Uterus (tissue), 2 donors: ENCODE data around the gene CCNA2.

ENCODE experiments used
- POLR2A ChIP-seq, 2 donors: fragments of 450-650 bp; IDR thresholded peaks; one replicate each; pipeline ENCODE4 v1.6.1; 2016; ENCODE audit warnings: antibody characterized with exemption in 2 of 2, mild to moderate bottlenecking in 1 of 2, moderate library complexity in 1 of 2
- TF ChIP-seq, protein P1 (sequence below), 4 experiments: fragments of 200-600 bp in 2 of 4; fragments of 450-650 bp in 2 of 4; sonication (generic) in 2 of 4; IDR thresholded peaks; one replicate each; pipeline ENCODE4 v1.5.1; 2016 to 2019; ENCODE audit warnings: antibody characterized with exemption in 4 of 4, mild to moderate bottlenecking in 2 of 4, moderate library complexity in 1 of 4

DNA sequence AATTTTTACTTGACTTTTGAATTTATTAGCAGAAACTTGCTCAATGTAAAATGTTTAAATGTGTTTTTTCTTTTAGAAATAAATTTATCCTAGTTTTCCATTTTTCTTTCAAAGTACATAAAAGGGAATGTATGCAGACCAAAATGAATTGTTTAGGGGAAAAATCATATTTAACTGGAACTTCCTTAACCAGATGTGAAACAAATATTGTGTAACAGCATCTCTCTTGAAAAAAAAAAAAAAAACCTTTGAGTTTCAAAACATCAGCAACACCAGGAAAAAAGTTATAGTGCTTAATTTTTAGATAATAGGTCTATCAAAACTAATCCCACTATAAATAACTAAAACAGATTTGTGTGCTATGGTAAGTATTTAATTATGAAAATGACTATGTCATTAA lies 14.5 kb upstream of the CCNA2 start:
- TF ChIP-seq, protein P1, sequence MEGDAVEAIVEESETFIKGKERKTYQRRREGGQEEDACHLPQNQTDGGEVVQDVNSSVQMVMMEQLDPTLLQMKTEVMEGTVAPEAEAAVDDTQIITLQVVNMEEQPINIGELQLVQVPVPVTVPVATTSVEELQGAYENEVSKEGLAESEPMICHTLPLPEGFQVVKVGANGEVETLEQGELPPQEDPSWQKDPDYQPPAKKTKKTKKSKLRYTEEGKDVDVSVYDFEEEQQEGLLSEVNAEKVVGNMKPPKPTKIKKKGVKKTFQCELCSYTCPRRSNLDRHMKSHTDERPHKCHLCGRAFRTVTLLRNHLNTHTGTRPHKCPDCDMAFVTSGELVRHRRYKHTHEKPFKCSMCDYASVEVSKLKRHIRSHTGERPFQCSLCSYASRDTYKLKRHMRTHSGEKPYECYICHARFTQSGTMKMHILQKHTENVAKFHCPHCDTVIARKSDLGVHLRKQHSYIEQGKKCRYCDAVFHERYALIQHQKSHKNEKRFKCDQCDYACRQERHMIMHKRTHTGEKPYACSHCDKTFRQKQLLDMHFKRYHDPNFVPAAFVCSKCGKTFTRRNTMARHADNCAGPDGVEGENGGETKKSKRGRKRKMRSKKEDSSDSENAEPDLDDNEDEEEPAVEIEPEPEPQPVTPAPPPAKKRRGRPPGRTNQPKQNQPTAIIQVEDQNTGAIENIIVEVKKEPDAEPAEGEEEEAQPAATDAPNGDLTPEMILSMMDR (IDR thresholded peaks at IDR 0.05): no peak
- TF ChIP-seq POLR2A (IDR thresholded peaks at IDR 0.05): no peak
